ENCODE results near the gene EEFSEC.

Gene EEFSEC

GRCh38 chr3:128128251-128128650 lies 25.0 kb upstream of the EEFSEC start:
- Histone ChIP-seq H3K4me3 (ENCODE audit: low read depth, low read length) (no peak overlapping the region), H2AFZ (ENCODE audit: low read length, unreplicated experiment) (no peak overlapping the region), H3K4me1 (ENCODE audit: control insufficient read depth, insufficient read depth, low read length, unreplicated experiment) (no peaks in the 10 kb centered on the region), H3K79me2 (ENCODE audit: control insufficient read depth, insufficient read depth, low read length, unreplicated experiment) (peaks cover 3% of the 10 kb centered on the region), H3K36me3 (ENCODE audit: insufficient read depth, low read length) (no peaks in the 10 kb centered on the region), H3K27ac (ENCODE audit: low read depth, low read length) (no peak overlapping the region), H3K27me3 (ENCODE audit: insufficient read depth, low read length) (no peaks in the 10 kb centered on the region)

GRCh38 chr3:128131897-128132646 lies 21.2 kb upstream of the EEFSEC start:
- H3K27me3 ChIP-seq (ENCODE audit: insufficient read depth, low read length) = peaks cover 6% of the 10 kb centered on the region
- no peak overlapping the region for H2AFZ ChIP-seq (ENCODE audit: low read length, unreplicated experiment)
- no peaks in the 10 kb centered on the region for H3K79me2 ChIP-seq (ENCODE audit: control insufficient read depth, insufficient read depth, low read length, unreplicated experiment)
- H3K4me1 ChIP-seq (ENCODE audit: control insufficient read depth, insufficient read depth, low read length, unreplicated experiment) = no peaks in the 10 kb centered on the region
- no peak overlapping the region for H3K4me3 ChIP-seq (ENCODE audit: low read depth, low read length)
- H3K27ac ChIP-seq (ENCODE audit: low read depth, low read length) = no peak overlapping the region
- H3K36me3 ChIP-seq (ENCODE audit: insufficient read depth, low read length) = no peaks in the 10 kb centered on the region

- no peak overlapping the region for H3K4me3 ChIP-seq (ENCODE audit: low read depth, low read length)
- H3K27ac ChIP-seq (ENCODE audit: low read depth, low read length) = no peak overlapping the region
- H3K27me3 ChIP-seq (ENCODE audit: insufficient read depth, low read length) = peaks cover 10% of the 10 kb centered on the region
- no peak overlapping the region for H2AFZ ChIP-seq (ENCODE audit: low read length, unreplicated experiment)
- H3K4me1 ChIP-seq (ENCODE audit: control insufficient read depth, insufficient read depth, low read length, unreplicated experiment) = no peaks in the 10 kb centered on the region
- H3K36me3 ChIP-seq (ENCODE audit: insufficient read depth, low read length) = no peaks in the 10 kb centered on the region
- H3K79me2 ChIP-seq (ENCODE audit: control insufficient read depth, insufficient read depth, low read length, unreplicated experiment) = no peaks in the 10 kb centered on the region
These were observed 19.9 kb upstream of the EEFSEC start for GRCh38 chr3:128133273-128133883.

- H2AFZ ChIP-seq (ENCODE audit: low read length, unreplicated experiment) = no peak overlapping the region
- H3K36me3 ChIP-seq (ENCODE audit: insufficient read depth, low read length) = no peaks in the 10 kb centered on the region
- H3K79me2 ChIP-seq (ENCODE audit: control insufficient read depth, insufficient read depth, low read length, unreplicated experiment) = no peaks in the 10 kb centered on the region
- H3K27ac ChIP-seq (ENCODE audit: low read depth, low read length) = no peak overlapping the region
- no peaks in the 10 kb centered on the region for H3K4me1 ChIP-seq (ENCODE audit: control insufficient read depth, insufficient read depth, low read length, unreplicated experiment)
- H3K27me3 ChIP-seq (ENCODE audit: insufficient read depth, low read length) = peaks cover 14% of the 10 kb centered on the region
- H3K4me3 ChIP-seq (ENCODE audit: low read depth, low read length) = no peak overlapping the region
These were observed 9.8 kb upstream of the EEFSEC start for GRCh38 chr3:128143496-128143895.

- H3K27me3 ChIP-seq (ENCODE audit: insufficient read depth, low read length) = peaks cover 2% of the 10 kb centered on the region; the same call in 1 of the 2 replicates
- H3K4me1 ChIP-seq (ENCODE audit: control insufficient read depth, insufficient read depth, low read length, unreplicated experiment) = no peaks in the 10 kb centered on the region
- H2AFZ ChIP-seq (ENCODE audit: low read length, unreplicated experiment) = no peak overlapping the region
- H3K36me3 ChIP-seq (ENCODE audit: insufficient read depth, low read length) = no peaks in the 10 kb centered on the region
- no peaks in the 10 kb centered on the region for H3K79me2 ChIP-seq (ENCODE audit: control insufficient read depth, insufficient read depth, low read length, unreplicated experiment)
- H3K27ac ChIP-seq (ENCODE audit: low read depth, low read length) = no peak overlapping the region
- H3K4me3 ChIP-seq (ENCODE audit: low read depth, low read length) = no peak overlapping the region
These were observed 8.6 kb upstream of the EEFSEC start for GRCh38 chr3:128144512-128145187.

GRCh38 chr3:128145279-128145678 lies 8.0 kb upstream of the EEFSEC start:
- H3K27me3 ChIP-seq (ENCODE audit: insufficient read depth, low read length) = no peaks in the 10 kb centered on the region

GRCh38 chr3:128146201-128146600 lies 7.1 kb upstream of the EEFSEC start:
- no peak overlapping the region for H2AFZ ChIP-seq (ENCODE audit: low read length, unreplicated experiment)
- no peak overlapping the region for H3K27ac ChIP-seq (ENCODE audit: low read depth, low read length)
- no peaks in the 10 kb centered on the region for H3K4me1 ChIP-seq (ENCODE audit: control insufficient read depth, insufficient read depth, low read length, unreplicated experiment)
- no peak overlapping the region for H3K4me3 ChIP-seq (ENCODE audit: low read depth, low read length)
- H3K36me3 ChIP-seq (ENCODE audit: insufficient read depth, low read length) = no peaks in the 10 kb centered on the region
- H3K79me2 ChIP-seq (ENCODE audit: control insufficient read depth, insufficient read depth, low read length, unreplicated experiment) = no peaks in the 10 kb centered on the region
- H3K27me3 ChIP-seq (ENCODE audit: insufficient read depth, low read length) = no peaks in the 10 kb centered on the region

More at GRCh38 chr3:128145279-128145678, 8.0 kb upstream of the EEFSEC start:
- Histone ChIP-seq H2AFZ (ENCODE audit: low read length, unreplicated experiment) (no peak overlapping the region), H3K4me3 (ENCODE audit: low read depth, low read length) (no peak overlapping the region), H3K79me2 (ENCODE audit: control insufficient read depth, insufficient read depth, low read length, unreplicated experiment) (no peaks in the 10 kb centered on the region), H3K4me1 (ENCODE audit: control insufficient read depth, insufficient read depth, low read length, unreplicated experiment) (no peaks in the 10 kb centered on the region), H3K36me3 (ENCODE audit: insufficient read depth, low read length) (no peaks in the 10 kb centered on the region), H3K27ac (ENCODE audit: low read depth, low read length) (no peak overlapping the region)

GRCh38 chr3:128149650-128150049 lies 3.6 kb upstream of the EEFSEC start:
- Histone ChIP-seq H3K36me3 (ENCODE audit: insufficient read depth, low read length) (no peaks in the 10 kb centered on the region), H3K4me3 (ENCODE audit: low read depth, low read length) (no peak overlapping the region), H2AFZ (ENCODE audit: low read length, unreplicated experiment) (no peak overlapping the region), H3K79me2 (ENCODE audit: control insufficient read depth, insufficient read depth, low read length, unreplicated experiment) (peaks cover 3% of the 10 kb centered on the region), H3K4me1 (ENCODE audit: control insufficient read depth, insufficient read depth, low read length, unreplicated experiment) (no peaks in the 10 kb centered on the region), H3K27me3 (ENCODE audit: insufficient read depth, low read length) (no peaks in the 10 kb centered on the region), H3K27ac (ENCODE audit: low read depth, low read length) (no peak overlapping the region)

- peaks cover 14% of the 10 kb centered on the region; the same call in 1 of the 2 replicates for H3K36me3 ChIP-seq (ENCODE audit: insufficient read depth, low read length)
These were observed 1.5 kb upstream of the EEFSEC start for GRCh38 chr3:128151758-128152274.

GRCh38 chr3:128152419-128153155 lies 694 bp upstream of the EEFSEC start:
- Histone ChIP-seq H2AFZ (ENCODE audit: low read length, unreplicated experiment) (peak overlapping the region; percentile 99), H3K36me3 (ENCODE audit: insufficient read depth, low read length) (peaks cover 21% of the 10 kb centered on the region), H3K27me3 (ENCODE audit: insufficient read depth, low read length) (no peaks in the 10 kb centered on the region), H3K4me3 (ENCODE audit: low read depth, low read length) (peak overlapping the region; percentile 83), H3K27ac (ENCODE audit: low read depth, low read length) (no peak overlapping the region), H3K79me2 (ENCODE audit: control insufficient read depth, insufficient read depth, low read length, unreplicated experiment) (peaks cover 17% of the 10 kb centered on the region), H3K4me1 (ENCODE audit: control insufficient read depth, insufficient read depth, low read length, unreplicated experiment) (no peaks in the 10 kb centered on the region)

More at GRCh38 chr3:128151758-128152274, 1.5 kb upstream of the EEFSEC start:
- Histone ChIP-seq H3K4me1 (ENCODE audit: control insufficient read depth, insufficient read depth, low read length, unreplicated experiment) (no peaks in the 10 kb centered on the region), H2AFZ (ENCODE audit: low read length, unreplicated experiment) (no peak overlapping the region), H3K79me2 (ENCODE audit: control insufficient read depth, insufficient read depth, low read length, unreplicated experiment) (peaks cover 17% of the 10 kb centered on the region), H3K27ac (ENCODE audit: low read depth, low read length) (no peak overlapping the region), H3K4me3 (ENCODE audit: low read depth, low read length) (no peak overlapping the region), H3K27me3 (ENCODE audit: insufficient read depth, low read length) (no peaks in the 10 kb centered on the region)

All from ACC112 (cell line).